GM12801 (cell line): Measurements from ENCODE around the gene MAP3K7.

ENCODE experiments used
- CTCF ChIP-seq: IDR thresholded peaks from one replicate; pipeline ENCODE4 v1.5.1; 2011; ENCODE audit warnings: control low read depth; ENCODE audit not compliant: insufficient read length; ENCODE audit errors: extremely low read depth

Gene MAP3K7

GRCh38 chr6:90610301-90610750 lies 23.5 kb upstream of the MAP3K7 start:
- no peak for TF ChIP-seq CTCF

- TF ChIP-seq CTCF: no peak
Measured at GRCh38 chr6:90605749-90606340, 19.0 kb upstream of the MAP3K7 start.

GRCh38 chr6:90604546-90604945 lies 17.7 kb upstream of the MAP3K7 start:
- TF ChIP-seq CTCF: no peak

- no peak for TF ChIP-seq CTCF
Measured at GRCh38 chr6:90599151-90599550, 12.3 kb upstream of the MAP3K7 start.

- TF ChIP-seq CTCF: no peak
Measured at GRCh38 chr6:90598192-90598951, 11.5 kb upstream of the MAP3K7 start.

- no peak for TF ChIP-seq CTCF
Measured at GRCh38 chr6:90596967-90597539, 10.2 kb upstream of the MAP3K7 start.

GRCh38 chr6:90595854-90596253 lies 9.0 kb upstream of the MAP3K7 start:
- TF ChIP-seq CTCF: no peak
